ENCODE measurements around the gene PRR19.

The PRR19 gene

GRCh38 chr19:42277821-42278451 is 24.0 kb upstream of the PRR19 start:
- peaks cover 22% of the 10 kb centered on the region for H3K4me1 ChIP-seq (ENCODE audit: insufficient read depth, insufficient read length)
- DNase-seq (ENCODE audit: low read depth, low spot score), result no peak
- H3K9me3 ChIP-seq (ENCODE audit: insufficient read depth, low read length), result no peaks in the 10 kb centered on the region
- TF ChIP-seq YY1 (IDR thresholded peaks at IDR 0.05; ENCODE audit: insufficient read depth, insufficient read length) (no peak), ZNF274 (IDR thresholded peaks at IDR 0.05; ENCODE audit: low read depth, low read length) (no peak), SUZ12 (IDR thresholded peaks at IDR 0.05; ENCODE audit: extremely low read depth, insufficient read depth, insufficient read length) (no peak)
- no peaks in the 10 kb centered on the region for H3K27me3 ChIP-seq (ENCODE audit: insufficient read depth, insufficient read length)
- no peak overlapping the region for H3K4me3 ChIP-seq (ENCODE audit: insufficient read length, low read depth)
- H3K36me3 ChIP-seq (ENCODE audit: insufficient read depth, insufficient read length, low read length), result peaks cover 25% of the 10 kb centered on the region
- peak overlapping the region; percentile 8 for H3K9ac ChIP-seq (ENCODE audit: insufficient read length, low read depth)

- peaks cover 18% of the 10 kb centered on the region for H3K36me3 ChIP-seq (ENCODE audit: insufficient read depth, insufficient read length, low read length)
- H3K9me3 ChIP-seq (ENCODE audit: insufficient read depth, low read length), result no peaks in the 10 kb centered on the region
- H3K4me3 ChIP-seq (ENCODE audit: insufficient read length, low read depth), result no peak overlapping the region
- peaks cover 27% of the 10 kb centered on the region for H3K4me1 ChIP-seq (ENCODE audit: insufficient read depth, insufficient read length)
- no peak for DNase-seq (ENCODE audit: low read depth, low spot score)
- H3K9ac ChIP-seq (ENCODE audit: insufficient read length, low read depth), result peak overlapping the region; percentile 8
- H3K27me3 ChIP-seq (ENCODE audit: insufficient read depth, insufficient read length), result no peaks in the 10 kb centered on the region
- no peak for TF ChIP-seq ZNF274 (IDR thresholded peaks at IDR 0.05; ENCODE audit: low read depth, low read length)
- TF ChIP-seq YY1 (IDR thresholded peaks at IDR 0.05; ENCODE audit: insufficient read depth, insufficient read length), result no peak
- TF ChIP-seq SUZ12 (IDR thresholded peaks at IDR 0.05; ENCODE audit: extremely low read depth, insufficient read depth, insufficient read length), result no peak
Measured at GRCh38 chr19:42278452-42279154, 23.3 kb upstream of the PRR19 start.

- H3K4me1 ChIP-seq (ENCODE audit: insufficient read depth, insufficient read length), result peaks cover 27% of the 10 kb centered on the region
- no peak for TF ChIP-seq ZNF274 (IDR thresholded peaks at IDR 0.05; ENCODE audit: low read depth, low read length)
- no peak for TF ChIP-seq YY1 (IDR thresholded peaks at IDR 0.05; ENCODE audit: insufficient read depth, insufficient read length)
Measured at GRCh38 chr19:42279155-42279901, 22.6 kb upstream of the PRR19 start.

GRCh38 chr19:42279902-42280814 is 21.8 kb upstream of the PRR19 start:
- H3K4me3 ChIP-seq (ENCODE audit: insufficient read length, low read depth), result peak overlapping the region; percentile 77
- peaks cover 8% of the 10 kb centered on the region for H3K36me3 ChIP-seq (ENCODE audit: insufficient read depth, insufficient read length, low read length)
- no peak for DNase-seq (ENCODE audit: low read depth, low spot score)
- TF ChIP-seq SUZ12 (IDR thresholded peaks at IDR 0.05; ENCODE audit: extremely low read depth, insufficient read depth, insufficient read length), result no peak
- no peak for TF ChIP-seq YY1 (IDR thresholded peaks at IDR 0.05; ENCODE audit: insufficient read depth, insufficient read length)
- no peak for TF ChIP-seq ZNF274 (IDR thresholded peaks at IDR 0.05; ENCODE audit: low read depth, low read length)
- no peaks in the 10 kb centered on the region for H3K27me3 ChIP-seq (ENCODE audit: insufficient read depth, insufficient read length)
- H3K9me3 ChIP-seq (ENCODE audit: insufficient read depth, low read length), result no peaks in the 10 kb centered on the region
- peaks cover 29% of the 10 kb centered on the region for H3K4me1 ChIP-seq (ENCODE audit: insufficient read depth, insufficient read length)
- H3K9ac ChIP-seq (ENCODE audit: insufficient read length, low read depth), result peak overlapping the region; percentile 69

More at GRCh38 chr19:42279155-42279901, 22.6 kb upstream of the PRR19 start:
- Histone ChIP-seq H3K9me3 (ENCODE audit: insufficient read depth, low read length) (no peaks in the 10 kb centered on the region), H3K36me3 (ENCODE audit: insufficient read depth, insufficient read length, low read length) (peaks cover 12% of the 10 kb centered on the region), H3K4me3 (ENCODE audit: insufficient read length, low read depth) (peak overlapping the region; percentile 77), H3K27me3 (ENCODE audit: insufficient read depth, insufficient read length) (no peaks in the 10 kb centered on the region), H3K9ac (ENCODE audit: insufficient read length, low read depth) (peak overlapping the region; percentile 69)
- no peak for DNase-seq (ENCODE audit: low read depth, low spot score)

GRCh38 chr19:42280815-42281145 is 21.2 kb upstream of the PRR19 start:
- no peaks in the 10 kb centered on the region for H3K9me3 ChIP-seq (ENCODE audit: insufficient read depth, low read length)
- peaks cover 29% of the 10 kb centered on the region for H3K4me1 ChIP-seq (ENCODE audit: insufficient read depth, insufficient read length)
- no peak for DNase-seq (ENCODE audit: low read depth, low spot score)
- H3K27me3 ChIP-seq (ENCODE audit: insufficient read depth, insufficient read length), result no peaks in the 10 kb centered on the region
- TF ChIP-seq ZNF274 (IDR thresholded peaks at IDR 0.05; ENCODE audit: low read depth, low read length) (no peak), SUZ12 (IDR thresholded peaks at IDR 0.05; ENCODE audit: extremely low read depth, insufficient read depth, insufficient read length) (no peak)
- peaks cover 6% of the 10 kb centered on the region for H3K36me3 ChIP-seq (ENCODE audit: insufficient read depth, insufficient read length, low read length)
- H3K9ac ChIP-seq (ENCODE audit: insufficient read length, low read depth), result peak overlapping the region; percentile 79
- peak overlapping the region; percentile 77 for H3K4me3 ChIP-seq (ENCODE audit: insufficient read length, low read depth)

- Histone ChIP-seq H3K4me3 (ENCODE audit: insufficient read length, low read depth) (peak overlapping the region; percentile 77), H3K9ac (ENCODE audit: insufficient read length, low read depth) (peak overlapping the region; percentile 79), H3K36me3 (ENCODE audit: insufficient read depth, insufficient read length, low read length) (peaks cover 7% of the 10 kb centered on the region), H3K9me3 (ENCODE audit: insufficient read depth, low read length) (no peaks in the 10 kb centered on the region), H3K27me3 (ENCODE audit: insufficient read depth, insufficient read length) (no peaks in the 10 kb centered on the region), H3K4me1 (ENCODE audit: insufficient read depth, insufficient read length) (peaks cover 34% of the 10 kb centered on the region)
- TF ChIP-seq YY1 (IDR thresholded peaks at IDR 0.05; ENCODE audit: insufficient read depth, insufficient read length), result no peak
- TF ChIP-seq ZNF274 (IDR thresholded peaks at IDR 0.05; ENCODE audit: low read depth, low read length), result no peak
- TF ChIP-seq SUZ12 (IDR thresholded peaks at IDR 0.05; ENCODE audit: extremely low read depth, insufficient read depth, insufficient read length), result no peak
- DNase-seq (ENCODE audit: low read depth, low spot score), result no peak
Measured at GRCh38 chr19:42281146-42281826, 20.6 kb upstream of the PRR19 start.
